HL-60 (cell line): Measurements from ENCODE around the gene TAPT1.

ENCODE experiments used
- POLR2AphosphoS5 ChIP-seq: IDR thresholded peaks from 2 replicates; pipeline ENCODE4 v1.6.1; 2012; ENCODE audit warnings: low read depth
- TF ChIP-seq, protein P1 (sequence below): IDR thresholded peaks from one replicate; pipeline ENCODE4 v1.5.1; 2011; ENCODE audit warnings: low read length, control low read depth, inconsistent platforms; ENCODE audit not compliant: insufficient read depth
- TF ChIP-seq, protein P2 (sequence below): IDR thresholded peaks from 2 replicates; pipeline ENCODE4 v1.6.1; 2012; ENCODE audit warnings: low read depth; ENCODE audit not compliant: insufficient replicate concordance

DNA sequence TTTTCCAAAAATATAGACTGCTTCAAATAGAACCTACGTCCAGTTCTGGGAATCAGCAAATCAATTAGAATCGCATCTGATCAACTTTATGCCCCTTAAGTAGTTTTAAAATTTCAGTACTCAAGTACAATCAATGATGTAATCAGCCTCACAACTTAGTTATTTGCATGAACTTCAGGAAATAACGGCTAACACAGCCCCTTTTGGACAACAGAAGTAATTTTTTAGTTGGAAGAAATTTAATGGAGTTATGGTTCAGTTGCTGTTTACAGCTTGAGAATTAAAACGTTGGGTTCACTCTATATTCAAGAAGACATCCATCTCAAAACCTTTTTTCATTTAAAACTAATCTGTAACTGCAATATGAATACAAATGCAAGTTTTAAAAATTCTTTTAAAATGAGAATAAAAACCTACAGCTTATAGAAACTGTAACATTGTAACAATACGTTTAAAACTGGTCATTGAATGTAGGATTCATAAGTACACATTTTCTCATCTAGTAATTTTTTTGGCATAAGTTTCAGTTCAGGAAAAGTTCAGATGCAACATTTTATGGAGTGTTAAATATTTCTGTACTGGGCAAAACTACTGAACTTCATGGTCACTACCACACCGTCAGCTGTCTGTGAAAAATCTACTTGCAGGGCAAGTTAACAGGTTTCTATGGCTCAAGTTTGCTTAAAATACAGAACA, 956 bp downstream of the TAPT1 start:
- TF ChIP-seq POLR2AphosphoS5 = no peak
- TF ChIP-seq, protein P1, sequence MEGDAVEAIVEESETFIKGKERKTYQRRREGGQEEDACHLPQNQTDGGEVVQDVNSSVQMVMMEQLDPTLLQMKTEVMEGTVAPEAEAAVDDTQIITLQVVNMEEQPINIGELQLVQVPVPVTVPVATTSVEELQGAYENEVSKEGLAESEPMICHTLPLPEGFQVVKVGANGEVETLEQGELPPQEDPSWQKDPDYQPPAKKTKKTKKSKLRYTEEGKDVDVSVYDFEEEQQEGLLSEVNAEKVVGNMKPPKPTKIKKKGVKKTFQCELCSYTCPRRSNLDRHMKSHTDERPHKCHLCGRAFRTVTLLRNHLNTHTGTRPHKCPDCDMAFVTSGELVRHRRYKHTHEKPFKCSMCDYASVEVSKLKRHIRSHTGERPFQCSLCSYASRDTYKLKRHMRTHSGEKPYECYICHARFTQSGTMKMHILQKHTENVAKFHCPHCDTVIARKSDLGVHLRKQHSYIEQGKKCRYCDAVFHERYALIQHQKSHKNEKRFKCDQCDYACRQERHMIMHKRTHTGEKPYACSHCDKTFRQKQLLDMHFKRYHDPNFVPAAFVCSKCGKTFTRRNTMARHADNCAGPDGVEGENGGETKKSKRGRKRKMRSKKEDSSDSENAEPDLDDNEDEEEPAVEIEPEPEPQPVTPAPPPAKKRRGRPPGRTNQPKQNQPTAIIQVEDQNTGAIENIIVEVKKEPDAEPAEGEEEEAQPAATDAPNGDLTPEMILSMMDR = no peak
- TF ChIP-seq, protein P2, sequence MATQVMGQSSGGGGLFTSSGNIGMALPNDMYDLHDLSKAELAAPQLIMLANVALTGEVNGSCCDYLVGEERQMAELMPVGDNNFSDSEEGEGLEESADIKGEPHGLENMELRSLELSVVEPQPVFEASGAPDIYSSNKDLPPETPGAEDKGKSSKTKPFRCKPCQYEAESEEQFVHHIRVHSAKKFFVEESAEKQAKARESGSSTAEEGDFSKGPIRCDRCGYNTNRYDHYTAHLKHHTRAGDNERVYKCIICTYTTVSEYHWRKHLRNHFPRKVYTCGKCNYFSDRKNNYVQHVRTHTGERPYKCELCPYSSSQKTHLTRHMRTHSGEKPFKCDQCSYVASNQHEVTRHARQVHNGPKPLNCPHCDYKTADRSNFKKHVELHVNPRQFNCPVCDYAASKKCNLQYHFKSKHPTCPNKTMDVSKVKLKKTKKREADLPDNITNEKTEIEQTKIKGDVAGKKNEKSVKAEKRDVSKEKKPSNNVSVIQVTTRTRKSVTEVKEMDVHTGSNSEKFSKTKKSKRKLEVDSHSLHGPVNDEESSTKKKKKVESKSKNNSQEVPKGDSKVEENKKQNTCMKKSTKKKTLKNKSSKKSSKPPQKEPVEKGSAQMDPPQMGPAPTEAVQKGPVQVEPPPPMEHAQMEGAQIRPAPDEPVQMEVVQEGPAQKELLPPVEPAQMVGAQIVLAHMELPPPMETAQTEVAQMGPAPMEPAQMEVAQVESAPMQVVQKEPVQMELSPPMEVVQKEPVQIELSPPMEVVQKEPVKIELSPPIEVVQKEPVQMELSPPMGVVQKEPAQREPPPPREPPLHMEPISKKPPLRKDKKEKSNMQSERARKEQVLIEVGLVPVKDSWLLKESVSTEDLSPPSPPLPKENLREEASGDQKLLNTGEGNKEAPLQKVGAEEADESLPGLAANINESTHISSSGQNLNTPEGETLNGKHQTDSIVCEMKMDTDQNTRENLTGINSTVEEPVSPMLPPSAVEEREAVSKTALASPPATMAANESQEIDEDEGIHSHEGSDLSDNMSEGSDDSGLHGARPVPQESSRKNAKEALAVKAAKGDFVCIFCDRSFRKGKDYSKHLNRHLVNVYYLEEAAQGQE = no peak
